H1 (cell line): ENCODE measurements around the gene PIK3R6. TPM values are rescaled to one million over a fixed set of nuclear protein-coding genes. Genes with fewer than 3 reads are reported as not detected.

Experiments used
- CTCF ChIA-PET: fragments of 300-600 bp; sonication (Branson Sonifier 250); formaldehyde crosslinking; loops from one replicate; lab custom pipeline; 2021; ENCODE audit not compliant: partially characterized antibody; lab: Charles Lee
- POLR2A ChIA-PET: fragments of 300-600 bp; sonication (Branson Sonifier 250); formaldehyde crosslinking; loops from one replicate; lab custom pipeline; 2021; ENCODE audit warnings: inconsistent platforms; ENCODE audit not compliant: partially characterized antibody; lab: Charles Lee
- DNase-seq, 2 experiments: peaks; one replicate each; pipeline versions ENCODE4 v3.0.0 to v3.0.0-alpha.2; 2010 to 2022; ENCODE audit warnings: low spot score in 2 of 2, low read depth in 1 of 2, mixed read lengths in 1 of 2
- FAIRE-seq: peaks from 2 replicates; lab custom pipeline; 2011; peaks lifted over from hg19 to GRCh38; lab: Jason Lieb, UNC
- H2AFZ ChIP-seq: 2 replicates; pipeline ENCODE4 v1.8.1; 2012; ENCODE audit warnings: low read length, inconsistent platforms
- H2AK5ac ChIP-seq: 2 replicates; pipeline ENCODE4 v1.6.1; 2013; ENCODE audit warnings: low read depth, low read length
- H2BK120ac ChIP-seq: replicated peaks from 2 replicates; pipeline ENCODE3; 2013; ENCODE audit warnings: low read depth, low read length, inconsistent platforms
- H2BK12ac ChIP-seq: 2 replicates; pipeline ENCODE4 v1.6.1; 2013; ENCODE audit warnings: low read depth, low read length
- H2BK15ac ChIP-seq: 2 replicates; pipeline ENCODE4 v1.6.1; 2013; ENCODE audit warnings: low read length
- H2BK20ac ChIP-seq: 2 replicates; pipeline ENCODE4 v1.6.1; 2013; ENCODE audit warnings: low read length
- H2BK5ac ChIP-seq: 2 replicates; pipeline ENCODE4 v1.6.1; 2013; ENCODE audit warnings: low read depth, low read length
- H3K14ac ChIP-seq: 2 replicates; pipeline ENCODE4 v1.6.1; 2013; ENCODE audit warnings: inconsistent platforms; ENCODE audit not compliant: insufficient read length
- H3K18ac ChIP-seq: 2 replicates; pipeline ENCODE4 v1.6.1; 2013; ENCODE audit warnings: low read length; ENCODE audit errors: extremely low read depth
- H3K23ac ChIP-seq: 2 replicates; pipeline ENCODE4 v1.6.1; 2013; ENCODE audit warnings: inconsistent platforms; ENCODE audit not compliant: insufficient read length
- H3K23me2 ChIP-seq: 2 replicates; pipeline ENCODE4 v1.6.1; 2013; ENCODE audit warnings: low read depth, low read length
- H3K27ac ChIP-seq: 2 replicates; pipeline ENCODE4 v1.6.1; 2011; ENCODE audit warnings: low read depth, low read length, inconsistent platforms
- H3K27me3 ChIP-seq, 4 experiments: replicated peaks in 1 of 4; 1 replicate in 1 of 4; 2 replicates in 3 of 4; pipeline versions ENCODE4 v1.6.1 to v1.8.1; 2011 to 2013; ENCODE audit warnings: low read length in 3 of 4, mild to moderate bottlenecking in 3 of 4, inconsistent platforms in 2 of 4, mixed read lengths in 2 of 4, moderate library complexity in 1 of 4; ENCODE audit not compliant: control insufficient read depth in 3 of 4, insufficient read depth in 3 of 4; ENCODE audit errors: extremely low read depth in 1 of 4
- H3K36me3 ChIP-seq, 4 experiments: 2 replicates each; pipeline versions ENCODE4 v1.6.1 to v1.8.1; 2011 to 2013; ENCODE audit warnings: mild to moderate bottlenecking in 4 of 4, low read length in 3 of 4, moderate library complexity in 2 of 4, control low read depth in 1 of 4, inconsistent platforms in 1 of 4; ENCODE audit not compliant: insufficient read depth in 4 of 4, control insufficient read depth in 2 of 4
- H3K4ac ChIP-seq: replicated peaks from 2 replicates; pipeline ENCODE3; 2013; ENCODE audit warnings: low read length, low read depth, mixed read lengths, inconsistent platforms; ENCODE audit not compliant: insufficient read length
- H3K4me1 ChIP-seq, 4 experiments: replicated peaks in 1 of 4; 1 replicate in 1 of 4; 2 replicates in 3 of 4; pipeline versions ENCODE4 v1.6.1 to v1.8.1; 2011 to 2013; ENCODE audit warnings: low read length in 3 of 4, inconsistent platforms in 2 of 4, mixed read lengths in 1 of 4; ENCODE audit not compliant: insufficient read depth in 4 of 4, control insufficient read depth in 3 of 4
- H3K4me2 ChIP-seq, 2 experiments: 2 replicates each; pipeline versions ENCODE4 v1.6.1 to v1.8.1; 2011 to 2013; ENCODE audit warnings: low read depth in 2 of 2, low read length in 2 of 2, control low read depth in 1 of 2, inconsistent platforms in 1 of 2, mild to moderate bottlenecking in 1 of 2; ENCODE audit not compliant: insufficient read depth in 1 of 2
- H3K4me3 ChIP-seq, 4 experiments: fragments of 200-600, 300-600 bp in 1 of 4; sonication (generic), shearing (Covaris generic), sonication (Bioruptor Twin) in 1 of 4; 2 replicates each; pipeline versions ENCODE4 v1.5.1 to v1.8.1; 2011 to 2016; ENCODE audit warnings: low read length in 4 of 4, low read depth in 3 of 4, control low read depth in 2 of 4, inconsistent platforms in 2 of 4, mild to moderate bottlenecking in 2 of 4, mixed read lengths in 1 of 4, moderate library complexity in 1 of 4; ENCODE audit not compliant: insufficient read depth in 2 of 4; ENCODE audit errors: extremely low read depth in 1 of 4
- H3K56ac ChIP-seq: replicated peaks from 2 replicates; pipeline ENCODE3; 2013; ENCODE audit warnings: low read depth, mild to moderate bottlenecking, mixed read lengths, low read length, inconsistent platforms; ENCODE audit not compliant: insufficient read length
- H3K79me1 ChIP-seq: 2 replicates; pipeline ENCODE4 v1.6.1; 2013; ENCODE audit warnings: low read depth, low read length, control low read depth
- H3K79me2 ChIP-seq, 2 experiments: 2 replicates each; pipeline versions ENCODE4 v1.6.1 to v1.8.1; 2012 to 2013; ENCODE audit warnings: low read length in 2 of 2, mild to moderate bottlenecking in 2 of 2, inconsistent platforms in 1 of 2; ENCODE audit not compliant: insufficient read depth in 2 of 2, control insufficient read depth in 1 of 2
- H3K9ac ChIP-seq, 4 experiments: replicated peaks in 1 of 4; 1 replicate in 1 of 4; 2 replicates in 3 of 4; pipeline versions ENCODE4 v1.6.1 to v1.8.1; 2011 to 2013; ENCODE audit warnings: low read depth in 3 of 4, low read length in 3 of 4, control low read depth in 2 of 4, mild to moderate bottlenecking in 2 of 4, moderate library complexity in 2 of 4, inconsistent platforms in 1 of 4; ENCODE audit errors: extremely low read depth in 1 of 4
- H3K9me3 ChIP-seq, 2 experiments: 2 replicates each; pipeline versions ENCODE4 v1.6.1 to v1.8.1; 2012 to 2013; ENCODE audit warnings: mild to moderate bottlenecking in 2 of 2, moderate library complexity in 2 of 2, control low read depth in 1 of 2, inconsistent platforms in 1 of 2, low read depth in 1 of 2, low read length in 1 of 2, mixed read lengths in 1 of 2; ENCODE audit not compliant: insufficient read depth in 2 of 2
- H4K20me1 ChIP-seq, 2 experiments: replicated peaks in 1 of 2; 2 replicates each; pipeline versions ENCODE3 to v1.8.1; 2011 to 2013; ENCODE audit warnings: inconsistent platforms in 2 of 2, low read length in 2 of 2, mild to moderate bottlenecking in 1 of 2; ENCODE audit not compliant: insufficient read depth in 2 of 2, control insufficient read depth in 1 of 2
- H4K5ac ChIP-seq: 2 replicates; pipeline ENCODE4 v1.6.1; 2013; ENCODE audit warnings: low read length, low read depth, mixed read lengths, inconsistent platforms; ENCODE audit not compliant: insufficient read length
- H4K8ac ChIP-seq: 2 replicates; pipeline ENCODE4 v1.8.0; 2013; ENCODE audit warnings: mild to moderate bottlenecking, moderate library complexity, low read length, inconsistent platforms; ENCODE audit not compliant: insufficient read depth; ENCODE audit errors: extremely low read depth
- H4K91ac ChIP-seq: replicated peaks from 2 replicates; pipeline ENCODE3; 2013; ENCODE audit warnings: low read length, mixed read lengths, inconsistent platforms; ENCODE audit not compliant: insufficient read length
- ATF3 ChIP-seq: IDR thresholded peaks from 2 replicates; pipeline ENCODE4 v1.6.1; 2011; ENCODE audit warnings: low read depth, mild to moderate bottlenecking, low read length; ENCODE audit not compliant: insufficient read depth
- CHD2 ChIP-seq: IDR thresholded peaks from 2 replicates; pipeline ENCODE4 v1.6.1; 2012; ENCODE audit warnings: low read length, improper control_type of control experiment
- E2F6 ChIP-seq: IDR thresholded peaks from 2 replicates; pipeline ENCODE4 v1.6.1; 2012; ENCODE audit warnings: inconsistent platforms
- POLR2A ChIP-seq, 2 experiments: IDR thresholded peaks; 1 replicate in 1 of 2; 2 replicates in 1 of 2; pipeline ENCODE4 v1.6.1; 2011; ENCODE audit warnings: low read depth in 2 of 2, low read length in 2 of 2, mild to moderate bottlenecking in 2 of 2; ENCODE audit errors: control extremely low read depth in 1 of 2
- POLR2AphosphoS5 ChIP-seq: IDR thresholded peaks from 2 replicates; pipeline ENCODE4 v1.6.1; 2011; ENCODE audit warnings: low read depth, low read length
- RAD21 ChIP-seq, 2 experiments: IDR thresholded peaks in 1 of 2; conservative IDR thresholded peaks in 1 of 2; 2 replicates each; pipeline ENCODE4 v1.6.1; 2011; ENCODE audit warnings: low read depth in 2 of 2, low read length in 2 of 2, improper control_type of control experiment in 1 of 2, inconsistent platforms in 1 of 2, mild to moderate bottlenecking in 1 of 2, moderate library complexity in 1 of 2
- USF2 ChIP-seq: IDR thresholded peaks from 2 replicates; pipeline ENCODE4 v1.6.1; 2011; ENCODE audit warnings: low read length, improper control_type of control experiment
- YY1 ChIP-seq: IDR thresholded peaks from 2 replicates; pipeline ENCODE4 v1.6.1; 2011; ENCODE audit warnings: low read depth, mild to moderate bottlenecking, low read length
- WGBS, 2 experiments: shearing (Covaris generic) in 1 of 2; methylation state at CpG; one replicate each; pipeline versions ENCODE4 v1.1.6 to v1.1.7; 2013 to 2015; ENCODE audit warnings: low lambda C conversion rate in 2 of 2, mixed read lengths in 2 of 2, inconsistent platforms in 1 of 2, low coverage in 1 of 2, missing lambda C conversion rate in 1 of 2; ENCODE audit not compliant: insufficient replicate concordance in 2 of 2, insufficient coverage in 1 of 2, insufficient read length in 1 of 2; ENCODE audit errors: extremely low coverage in 1 of 2, missing lambda C conversion rate in 1 of 2; 5-methylcytosine and 5-hydroxymethylcytosine counted together
- polyA plus RNA-seq, 7 experiments: library from polyadenylated mRNA; depleted of rRNA in 3 of 7; stranded (reverse) in 5 of 7; unstranded in 2 of 7; fragments of >200 nt in 5 of 7; fragments of 200-250 nt in 2 of 7; gene quantifications; 1 replicate in 5 of 7; 2 replicates in 1 of 7; 4 replicates in 1 of 7; pipeline versions ENCODE4 v1.2.1 to v1.2.3, GENCODE V29; 2011 to 2013; ENCODE audit warnings: missing spikeins in 2 of 7, mixed read lengths in 2 of 7
- total RNA-seq: library from RNA; stranded (reverse); fragmentation: NEBNext Ultra II Directional; extraction: Animal tissue kit (Norgen Biotek cat#: 25700); gene quantifications from 2 replicates; pipeline ENCODE4 v1.2.1, GENCODE V29; 2021

Gene PIK3R6
- total and polyA plus RNA-seq, 2 of the 8 experiments (the other 6 are each of a cell fraction or from before 2014, with no cell fraction given) = 0.24 to 1.2 TPM

GRCh38 chr17:8900626-8901585 is 33.4 kb upstream of the PIK3R6 start:
- Histone ChIP-seq H2BK120ac (no peak overlapping the region), H3K23me2 (no peaks in the 10 kb centered on the region; the same call in 1 of the 2 replicates), H2AK5ac (no peak overlapping the region), H2BK5ac (peak overlapping the region; percentile 78; the same call in 1 of the 2 replicates), H4K20me1 (no peaks in the 10 kb centered on the region), H3K36me3 (no peaks in the 10 kb centered on the region), H2BK20ac (no peak overlapping the region), H3K14ac (no peak overlapping the region), H3K4me2 (peak overlapping the region; percentile 30 to 47; a peak in 3 of 4 replicates), H3K18ac (peak overlapping the region; percentile 48), H3K23ac (no peak overlapping the region), H3K27ac (no peak overlapping the region), H3K4me1 (peaks cover 0 to 10% (median 5%) of the 10 kb centered on the region in 4 experiments; a peak in 5 of 7 replicates), H3K4me3 (peak overlapping the region in 1 of 4 experiments; percentile 34; a peak in 1 of 8 replicates), H2BK15ac (no peak overlapping the region), H3K79me1 (no peaks in the 10 kb centered on the region), H3K9me3 (no peaks in the 10 kb centered on the region), H3K4ac (no peak overlapping the region), H3K9ac (no peak overlapping the region), H4K91ac (peak overlapping the region; percentile 22), H2AFZ (peak overlapping the region; percentile 60; the same call in 1 of the 2 replicates), H3K79me2 (no peaks in the 10 kb centered on the region), H3K27me3 (no peaks in the 10 kb centered on the region), H3K56ac (no peak overlapping the region), H4K8ac (no peak overlapping the region), H2BK12ac (no peak overlapping the region), H4K5ac (no peak overlapping the region)
- ChIA-PET CTCF (interaction anchor here (0.8 to 6.1 kb wide), 12 partner anchors 10 to 481 kb away, joined by 3 to 72 read pairs (median 3); no protein-coding TSS in a partner anchor), POLR2A (interaction anchor here (0.9 to 2.1 kb wide), 4 partner anchors 11 to 600 kb away, joined by 3 to 5 read pairs (median 4); no protein-coding TSS in a partner anchor)
- DNase-seq (no peak), FAIRE-seq (peak; percentile 58)
- 52% methylated on average over 15 of the region's 15 CpGs; no CpG with 5 or more reads in 1 of the 2 experiments for WGBS, 2 experiments
- TF ChIP-seq CHD2 (no peak), USF2 (peak; percentile 65), POLR2A (IDR thresholded peaks at IDR 0.05; ENCODE audit: control extremely low read depth in 1 of 2, low read depth in 2 of 2, low read length in 2 of 2) (no peak), YY1 (no peak), RAD21 (IDR thresholded peaks at IDR 0.05 in 1 of 2, conservative IDR thresholded peaks at IDR 0.05 in 1 of 2; ENCODE audit: low read depth in 2 of 2, low read length in 2 of 2) (no peak; a peak in 1 of 4 replicates), ATF3 (no peak), POLR2AphosphoS5 (no peak), E2F6 (no peak)
